ENCODE data around the gene AJM1.

DNA sequence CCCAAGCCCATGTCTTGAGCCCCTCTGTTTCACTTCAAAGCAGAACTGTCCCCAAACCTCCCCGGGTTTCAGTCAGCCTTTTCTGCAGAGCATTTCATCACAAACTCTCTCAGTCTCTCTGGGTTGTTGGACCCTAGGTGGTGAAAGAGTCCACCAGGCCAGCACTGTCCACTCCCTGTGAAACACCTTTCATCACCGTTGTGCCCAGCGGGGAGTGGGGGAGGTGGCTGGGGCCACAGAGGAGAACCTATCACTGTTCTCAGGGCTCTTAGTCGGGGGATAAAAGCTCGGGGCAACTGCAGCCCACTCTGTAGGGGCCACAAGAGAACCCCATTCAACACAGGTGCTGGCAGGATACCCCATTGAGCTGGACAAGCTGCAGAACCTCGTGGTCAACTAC lies 40.0 kb upstream of the AJM1 start:
- TF ChIP-seq CTCF (conservative IDR thresholded peaks at IDR 0.05) (no peak), EZH2 (IDR thresholded peaks at IDR 0.05; ENCODE audit: low read depth) (no peak)

Data from PC-9 (cell line).